PFSK-1 (cell line): ENCODE measurements around the gene PPEF2.

Source experiments
- FOXP2 ChIP-seq: optimal IDR thresholded peaks from 2 replicates; pipeline ENCODE3; 2011; ENCODE audit warnings: borderline replicate concordance, control low read depth, inconsistent platforms; ENCODE audit not compliant: insufficient read depth; ENCODE audit errors: extremely low read length, extremely low read depth
- POLR2AphosphoS5 ChIP-seq: IDR thresholded peaks from 2 replicates; pipeline ENCODE4 v1.6.1; 2012; ENCODE audit warnings: low read depth, mild to moderate bottlenecking, control low read depth, low read length, moderate library complexity
- REST ChIP-seq, 2 experiments: IDR thresholded peaks; 2 replicates each; pipeline versions ENCODE4 v1.6.1 to v1.8.0; 2011 to 2012; ENCODE audit warnings: low read depth in 2 of 2, low read length in 2 of 2, control low read depth in 1 of 2, inconsistent platforms in 1 of 2, mild to moderate bottlenecking in 1 of 2, moderate library complexity in 1 of 2; ENCODE audit not compliant: insufficient read depth in 1 of 2
- SIN3A ChIP-seq: IDR thresholded peaks from 2 replicates; pipeline ENCODE4 v1.6.1; 2012; ENCODE audit warnings: mild to moderate bottlenecking, low read length, moderate library complexity, borderline replicate concordance; ENCODE audit not compliant: insufficient read depth
- TAF1 ChIP-seq: IDR thresholded peaks from 2 replicates; pipeline ENCODE4 v1.6.1; 2012; ENCODE audit warnings: low read length, control low read depth, borderline replicate concordance; ENCODE audit not compliant: insufficient read depth

The PPEF2 gene

GRCh38 chr4:75867130-75867529 is 35.1 kb downstream of the PPEF2 start:
- TF ChIP-seq SIN3A, result no peak
- no peak for TF ChIP-seq REST (IDR thresholded peaks at IDR 0.05; ENCODE audit: insufficient read depth in 1 of 2, low read depth in 2 of 2, low read length in 2 of 2)
- no peak for TF ChIP-seq FOXP2
- TF ChIP-seq TAF1, result no peak
- TF ChIP-seq POLR2AphosphoS5, result no peak

- no peak for TF ChIP-seq TAF1
- TF ChIP-seq POLR2AphosphoS5, result no peak
- no peak for TF ChIP-seq REST (IDR thresholded peaks at IDR 0.05; ENCODE audit: insufficient read depth in 1 of 2, low read depth in 2 of 2, low read length in 2 of 2)
- no peak for TF ChIP-seq FOXP2
- TF ChIP-seq SIN3A, result no peak
Measured at GRCh38 chr4:75860606-75861005, 41.6 kb downstream of the PPEF2 start.

- TF ChIP-seq TAF1 (no peak), FOXP2 (no peak), POLR2AphosphoS5 (no peak), REST (IDR thresholded peaks at IDR 0.05; ENCODE audit: insufficient read depth in 1 of 2, low read depth in 2 of 2, low read length in 2 of 2) (no peak), SIN3A (no peak)
Measured at GRCh38 chr4:75858721-75859120, 43.5 kb downstream of the PPEF2 start.

GRCh38 chr4:75849461-75849860 is 52.8 kb downstream of the PPEF2 start:
- TF ChIP-seq REST (IDR thresholded peaks at IDR 0.05; ENCODE audit: insufficient read depth in 1 of 2, low read depth in 2 of 2, low read length in 2 of 2), result no peak
- TF ChIP-seq SIN3A, result no peak
- no peak for TF ChIP-seq POLR2AphosphoS5
- TF ChIP-seq TAF1, result no peak
- TF ChIP-seq FOXP2, result no peak

GRCh38 chr4:75848891-75849290 is 53.4 kb downstream of the PPEF2 start:
- TF ChIP-seq REST (IDR thresholded peaks at IDR 0.05; ENCODE audit: insufficient read depth in 1 of 2, low read depth in 2 of 2, low read length in 2 of 2) (no peak), SIN3A (no peak), FOXP2 (no peak), POLR2AphosphoS5 (no peak), TAF1 (no peak)
